Psoas muscle (tissue), 8 donors: Measurements from ENCODE around the gene LNPEP. TPM values are rescaled to one million over a fixed set of nuclear protein-coding genes. Genes with fewer than 3 reads are reported as not detected.

Source experiments
- ATAC-seq, 4 donors: fragments of 200-7000 bp; cut with Tn5 transposase; one replicate each; pipeline ENCODE4 v1.9.1; 2020; ENCODE audit warnings: moderate library complexity in 3 of 4, mild to moderate bottlenecking in 2 of 4
- DNase-seq, 2 donors: peaks; one replicate each; pipeline ENCODE4 v3.0.0-alpha.2; 2020
- H3K27ac ChIP-seq: fragments of 200-600 bp; one replicate; pipeline ENCODE4 v1.8.0; 2022
- H3K27me3 ChIP-seq, 3 donors: fragments of 200-600 bp in 1 of 3; one replicate each; pipeline versions ENCODE4 v1.6.1 to v1.8.0; 2013 to 2022; ENCODE audit warnings: low read length in 2 of 3, mild to moderate bottlenecking in 2 of 3, moderate library complexity in 1 of 3; ENCODE audit not compliant: insufficient read depth in 3 of 3
- H3K36me3 ChIP-seq, 2 donors: fragments of 200-600 bp in 1 of 2; one replicate each; pipeline versions ENCODE4 v1.6.1 to v1.8.0; 2013 to 2022; ENCODE audit warnings: low read depth in 1 of 2, mild to moderate bottlenecking in 1 of 2, moderate library complexity in 1 of 2; ENCODE audit not compliant: insufficient read depth in 1 of 2
- H3K4me1 ChIP-seq: fragments of 200-600 bp; one replicate; pipeline ENCODE4 v1.8.0; 2022
- H3K4me3 ChIP-seq: fragments of 200-600 bp; one replicate; pipeline ENCODE4 v1.8.0; 2022; ENCODE audit warnings: mild to moderate bottlenecking
- H3K9me3 ChIP-seq: fragments of 200-600 bp; one replicate; pipeline ENCODE4 v1.8.0; 2022
- WGBS, 3 donors: extraction: QIAGEN DNeasy Blood & Tissue Kit; methylation state at CpG; one replicate each; pipeline versions ENCODE4 v1.1.6 to v1.1.7; 2013; 5-methylcytosine and 5-hydroxymethylcytosine counted together
- intact Hi-C, 2 donors: fragments of 100-400 bp; cut with DNase I; formaldehyde crosslinking; loops; one replicate each; pipeline versions ENCODE4 v1.11.0 to v1.14.2; 2022
- polyA plus RNA-seq, 3 donors: library from polyadenylated mRNA; stranded (reverse); fragments of 200-250 nt; gene quantifications; one replicate each; pipeline ENCODE4 v1.2.3, GENCODE V29; 2013
- total RNA-seq, 4 donors: library from RNA; stranded (reverse); fragmentation: NEBNext Ultra II Directional in 2 of 4; extraction: Animal tissue kit (Norgen Biotek cat#: 25700) in 2 of 4; gene quantifications; one replicate each; pipeline versions ENCODE4 v1.2.1 to v1.2.4, GENCODE V29; 2021 to 2023
- TF ChIP-seq, protein P1 (sequence below): fragments of 200-600 bp; IDR thresholded peaks from one replicate; pipeline ENCODE4 v1.8.0; 2022; ENCODE audit warnings: antibody characterized with exemption
- donor health status: healthy with polysubstance abuse.
- donor health status: DM: no; HTN: no; CAD: no; lungs with moderate emphysema.
- donor health status: Bipolar disorder and iron deficiency.
- donor health status: healthy.
- donor health status: DM: yes; HTN: yes; CAD: no.
- donor health status: DM: no; HTN: no; CAD: no.
- donor health status: DM: no; HTN: no; CAD: no.
- donor health status: DM: yes; HTN: yes; CAD: no.

LNPEP gene
- total and polyA plus RNA-seq, 7 donors: 4.1 to 62.8 (median 30.4) TPM

DNA sequence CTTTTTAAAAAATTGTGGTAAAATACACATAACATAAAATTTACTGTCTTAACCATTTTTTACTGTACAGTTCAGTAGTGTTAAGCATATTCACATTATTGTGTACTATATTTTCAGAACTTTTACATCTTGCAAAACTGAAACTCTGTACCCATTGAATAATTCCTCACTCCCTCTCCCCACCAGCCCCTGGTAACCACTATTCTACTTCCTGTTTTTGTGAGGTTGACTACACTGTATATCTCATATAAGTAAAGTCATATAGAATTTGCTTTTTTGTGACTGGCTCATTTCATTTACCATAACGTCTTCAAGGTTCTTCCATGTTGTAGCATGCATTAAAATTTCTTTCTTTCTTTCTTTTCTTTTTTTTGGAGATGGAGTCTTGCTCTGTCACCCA lies 87.0 kb downstream of the LNPEP start:
- H3K27ac ChIP-seq: no peak overlapping the region

DNA sequence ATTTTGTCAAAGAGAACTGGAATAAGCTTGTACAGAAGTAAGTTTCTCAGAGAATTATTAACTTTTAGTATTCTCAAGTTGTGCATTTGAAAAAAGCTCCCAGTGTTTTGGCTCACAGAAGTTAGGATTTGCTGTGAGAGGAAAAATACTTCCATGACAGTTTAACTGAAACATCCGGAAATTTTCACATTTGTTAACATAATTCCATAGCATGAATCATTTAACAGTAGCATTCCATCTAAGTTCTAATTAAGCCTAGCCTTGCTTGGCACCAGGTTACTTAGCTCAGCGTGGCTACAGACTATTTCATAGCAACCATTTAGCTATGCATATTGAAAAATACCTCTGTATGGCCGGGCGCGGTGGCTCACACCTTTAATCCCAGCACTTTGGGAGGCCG lies 90.8 kb downstream of the LNPEP start:
- ATAC-seq (no peak), DNase-seq (no peak)
- Histone ChIP-seq H3K9me3 (no peaks in the 10 kb centered on the region), H3K4me1 (no peaks in the 10 kb centered on the region), H3K27me3 (no peaks in the 10 kb centered on the region), H3K4me3 (no peak overlapping the region), H3K27ac (no peak overlapping the region), H3K36me3 (peaks cover 11 to 94% of the 10 kb centered on the region in 2 donors)
- intact Hi-C loops: no loop called here
- TF ChIP-seq, protein P1, sequence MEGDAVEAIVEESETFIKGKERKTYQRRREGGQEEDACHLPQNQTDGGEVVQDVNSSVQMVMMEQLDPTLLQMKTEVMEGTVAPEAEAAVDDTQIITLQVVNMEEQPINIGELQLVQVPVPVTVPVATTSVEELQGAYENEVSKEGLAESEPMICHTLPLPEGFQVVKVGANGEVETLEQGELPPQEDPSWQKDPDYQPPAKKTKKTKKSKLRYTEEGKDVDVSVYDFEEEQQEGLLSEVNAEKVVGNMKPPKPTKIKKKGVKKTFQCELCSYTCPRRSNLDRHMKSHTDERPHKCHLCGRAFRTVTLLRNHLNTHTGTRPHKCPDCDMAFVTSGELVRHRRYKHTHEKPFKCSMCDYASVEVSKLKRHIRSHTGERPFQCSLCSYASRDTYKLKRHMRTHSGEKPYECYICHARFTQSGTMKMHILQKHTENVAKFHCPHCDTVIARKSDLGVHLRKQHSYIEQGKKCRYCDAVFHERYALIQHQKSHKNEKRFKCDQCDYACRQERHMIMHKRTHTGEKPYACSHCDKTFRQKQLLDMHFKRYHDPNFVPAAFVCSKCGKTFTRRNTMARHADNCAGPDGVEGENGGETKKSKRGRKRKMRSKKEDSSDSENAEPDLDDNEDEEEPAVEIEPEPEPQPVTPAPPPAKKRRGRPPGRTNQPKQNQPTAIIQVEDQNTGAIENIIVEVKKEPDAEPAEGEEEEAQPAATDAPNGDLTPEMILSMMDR: no peak
- 82 to 84% (median 84%) methylated on average over 6 of the region's 6 CpGs for WGBS, 3 donors

More for the DNA sequence above, 87.0 kb downstream of the LNPEP start:
- H3K4me3 ChIP-seq: no peak overlapping the region
- no peaks in the 10 kb centered on the region for H3K27me3 ChIP-seq
- whole genome bisulfite sequencing, 3 donors: 86 to 88% (median 88%) methylated on average over 1 of the region's 1 CpG
- DNase-seq (no peak), ATAC-seq (no peak)
- H3K36me3 ChIP-seq: peaks cover 8 to 71% of the 10 kb centered on the region in 2 donors
- TF ChIP-seq, protein P1: no peak
- peaks cover 5% of the 10 kb centered on the region for H3K4me1 ChIP-seq
- no peaks in the 10 kb centered on the region for H3K9me3 ChIP-seq
- intact Hi-C loops: no loop called here

DNA sequence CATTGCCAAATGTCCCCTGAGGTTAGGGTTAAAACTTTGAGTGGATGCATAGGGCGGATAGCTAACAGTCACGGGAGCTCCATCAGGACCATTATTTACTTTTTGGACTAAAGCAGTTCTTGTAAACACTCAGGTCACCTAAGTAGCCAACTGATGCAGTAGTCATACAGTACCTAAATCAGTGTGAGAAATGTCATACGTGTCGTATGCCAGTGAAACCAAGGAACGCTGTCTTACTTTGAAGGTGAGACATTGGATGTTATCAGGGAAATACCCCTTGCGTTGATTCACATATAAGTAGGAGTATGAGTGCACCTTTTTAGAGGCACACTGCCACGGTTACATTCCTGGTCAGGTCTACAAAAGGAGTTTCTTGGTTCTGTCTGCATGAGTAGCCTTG lies 101.9 kb downstream of the LNPEP start:
- Histone ChIP-seq H3K36me3 (peaks cover 0 to 45% of the 10 kb centered on the region in 2 donors), H3K27ac (no peak overlapping the region), H3K4me1 (no peaks in the 10 kb centered on the region), H3K27me3 (no peaks in the 10 kb centered on the region), H3K9me3 (no peaks in the 10 kb centered on the region), H3K4me3 (no peak overlapping the region)
- intact Hi-C loops: no loop called here
- DNase-seq (no peak), ATAC-seq (no peak)
- TF ChIP-seq, protein P1: no peak
- WGBS, 3 donors: 69 to 92% (median 76%) methylated on average over 7 of the region's 7 CpGs

DNA sequence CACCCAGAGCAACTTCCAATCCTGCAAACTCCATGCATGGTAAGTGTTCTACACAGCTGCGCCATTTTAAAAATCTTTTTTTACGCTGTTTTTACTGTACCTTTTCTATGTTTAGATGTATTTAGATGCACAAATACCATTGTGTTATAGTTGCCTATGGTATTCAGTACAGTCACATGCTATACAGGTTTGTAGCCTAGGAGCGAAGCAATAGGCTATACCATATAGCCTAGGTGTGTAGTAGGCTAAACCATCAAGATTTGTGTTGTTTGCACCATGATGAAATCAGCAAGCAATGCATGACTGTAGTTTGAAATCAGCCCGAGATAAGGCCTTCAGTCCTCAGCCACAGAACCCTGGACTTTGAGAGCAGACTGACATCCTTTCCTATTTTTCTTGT lies 105.4 kb downstream of the LNPEP start:
- DNase-seq (no peak), ATAC-seq (no peak)
- Histone ChIP-seq H3K4me1 (no peaks in the 10 kb centered on the region), H3K36me3 (peaks cover 0 to 16% of the 10 kb centered on the region in 2 donors), H3K9me3 (no peaks in the 10 kb centered on the region), H3K27ac (no peak overlapping the region), H3K4me3 (no peak overlapping the region), H3K27me3 (no peaks in the 10 kb centered on the region)
- intact Hi-C loops: no loop called here
- TF ChIP-seq, protein P1: no peak
- 97 to 98% (median 97%) methylated on average over 4 of the region's 4 CpGs for whole genome bisulfite sequencing, 3 donors

DNA sequence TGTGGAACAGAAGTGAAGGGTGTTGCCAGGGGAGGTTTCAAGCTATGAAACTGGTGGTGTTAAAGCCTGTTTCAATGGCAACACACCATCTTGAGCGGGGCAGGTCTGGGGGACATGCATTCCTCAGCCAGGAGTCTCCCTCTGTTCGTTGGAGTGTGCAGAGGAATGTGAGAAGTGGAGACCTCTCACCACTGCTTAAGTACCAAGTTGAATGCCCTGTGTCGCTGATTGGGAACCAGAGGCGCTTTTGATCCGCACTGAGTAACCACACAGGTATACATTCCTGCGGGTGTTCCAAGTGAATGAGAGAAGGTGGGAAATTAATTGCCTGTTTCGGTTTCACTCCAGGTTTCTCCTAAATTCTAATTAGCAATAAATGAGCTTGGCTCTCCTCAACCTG lies 107.1 kb downstream of the LNPEP start:
- intact Hi-C loops: no loop called here
- no peaks in the 10 kb centered on the region for H3K36me3 ChIP-seq
- H3K27ac ChIP-seq: no peak overlapping the region
- TF ChIP-seq, protein P1: no peak
- no peaks in the 10 kb centered on the region for H3K27me3 ChIP-seq
- H3K4me3 ChIP-seq: no peak overlapping the region
- no peak for DNase-seq
- ATAC-seq: no peak
- H3K9me3 ChIP-seq: no peaks in the 10 kb centered on the region
- no peaks in the 10 kb centered on the region for H3K4me1 ChIP-seq
- WGBS, 3 donors: 80 to 82% (median 81%) methylated on average over 7 of the region's 7 CpGs
